WTC11 (cell line): ENCODE measurements around the gene MYLK2. TPM values are rescaled to one million over a fixed set of nuclear protein-coding genes. Genes with fewer than 3 reads are reported as not detected.

ENCODE experiments used
- total RNA-seq: library from RNA; stranded (reverse); gene quantifications from 3 replicates; pipeline ENCODE4 v1.2.3, GENCODE V29; 2021

Gene MYLK2
- total RNA-seq, 1 experiment from 2014 or later = 0.28 TPM

Other genes with a start within 250 kb of the MYLK2 start
- 88.8 to 158 TPM (median 149 TPM) in 3 replicates for gene ID1, start 214.1 kb upstream of the MYLK2 start, total RNA-seq
- gene COX4I2, start 181.4 kb upstream of the MYLK2 start, total RNA-seq = 0.44 TPM in 1 of 3 replicates, not detected in the others
- 52.9 to 62.0 TPM (median 53.9 TPM) in 3 replicates for gene BCL2L1, start 96.5 kb upstream of the MYLK2 start, total RNA-seq
- 113 to 123 TPM (median 115 TPM) in 3 replicates for gene TPX2, start 80.1 kb upstream of the MYLK2 start, total RNA-seq
- gene FOXS1, start 26.2 kb downstream of the MYLK2 start, total RNA-seq = not detected in 3 replicates
- gene DUSP15, start 51.2 kb downstream of the MYLK2 start, total RNA-seq = 1.7 to 2.4 TPM (median 2.0 TPM) in 3 replicates
- gene TTLL9, start 51.3 kb downstream of the MYLK2 start, total RNA-seq = 0.39 TPM in 1 of 3 replicates, not detected in the others
- gene PDRG1, start 132.7 kb downstream of the MYLK2 start, total RNA-seq = 16.0 to 17.6 TPM (median 17.2 TPM) in 3 replicates
- 2.3 to 2.6 TPM (median 2.5 TPM) in 3 replicates for gene XKR7, start 148.8 kb downstream of the MYLK2 start, total RNA-seq
- gene CCM2L, start 191.1 kb downstream of the MYLK2 start, total RNA-seq = 7.8 to 10.9 TPM (median 9.1 TPM) in 3 replicates
- 1.2 to 1.4 TPM (median 1.3 TPM) in 3 replicates for gene HCK, start 232.9 kb downstream of the MYLK2 start, total RNA-seq